Trophoblast cell (in vitro differentiated cells and primary cell): ENCODE results near the gene JARID2.

Source experiments
- DNase-seq, 2 donors: peaks; one replicate each; pipeline ENCODE4 v3.0.0-alpha.2; 2016
- H2AFZ ChIP-seq: 2 replicates; pipeline ENCODE4 v1.6.1; 2013; ENCODE audit warnings: low read length, moderate library complexity, mild to moderate bottlenecking; ENCODE audit not compliant: insufficient read depth, poor library complexity
- H2AK5ac ChIP-seq: 2 replicates; pipeline ENCODE4 v1.6.1; 2013; ENCODE audit warnings: mild to moderate bottlenecking, low read length
- H2BK120ac ChIP-seq: 2 replicates; pipeline ENCODE4 v1.6.1; 2013; ENCODE audit warnings: low read length, mild to moderate bottlenecking, moderate library complexity; ENCODE audit not compliant: insufficient read depth, poor library complexity
- H2BK12ac ChIP-seq: 2 replicates; pipeline ENCODE4 v1.6.1; 2013; ENCODE audit warnings: mild to moderate bottlenecking, low read length, moderate library complexity
- H2BK5ac ChIP-seq: 2 replicates; pipeline ENCODE4 v1.6.1; 2013; ENCODE audit warnings: low read length, low read depth, moderate library complexity, mild to moderate bottlenecking; ENCODE audit not compliant: poor library complexity
- H3K14ac ChIP-seq: 2 replicates; pipeline ENCODE4 v1.6.1; 2013; ENCODE audit warnings: mild to moderate bottlenecking, low read length
- H3K18ac ChIP-seq: 2 replicates; pipeline ENCODE4 v1.6.1; 2013; ENCODE audit warnings: mild to moderate bottlenecking, low read length
- H3K23ac ChIP-seq: 2 replicates; pipeline ENCODE4 v1.6.1; 2013; ENCODE audit warnings: low read length
- H3K27ac ChIP-seq: 2 replicates; pipeline ENCODE4 v1.5.1; 2013; ENCODE audit warnings: low read depth, mild to moderate bottlenecking, inconsistent platforms, low read length, moderate library complexity
- H3K27me3 ChIP-seq: 2 replicates; pipeline ENCODE4 v1.6.1; 2013; ENCODE audit warnings: inconsistent platforms, mild to moderate bottlenecking, low read length, moderate library complexity; ENCODE audit not compliant: insufficient read depth
- H3K36me3 ChIP-seq, 2 experiments: 1 replicate in 1 of 2; 2 replicates in 1 of 2; pipeline ENCODE4 v1.6.1; 2013; ENCODE audit warnings: low read length in 2 of 2, mild to moderate bottlenecking in 2 of 2, moderate library complexity in 1 of 2; ENCODE audit not compliant: insufficient read depth in 2 of 2, control insufficient read depth in 1 of 2
- H3K4ac ChIP-seq: 2 replicates; pipeline ENCODE4 v1.6.1; 2013; ENCODE audit warnings: low read depth, mild to moderate bottlenecking, low read length, moderate library complexity
- H3K4me1 ChIP-seq, 2 experiments: 1 replicate in 1 of 2; 2 replicates in 1 of 2; pipeline ENCODE4 v1.6.1; 2013; ENCODE audit warnings: low read length in 2 of 2, mild to moderate bottlenecking in 2 of 2, moderate library complexity in 1 of 2; ENCODE audit not compliant: insufficient read depth in 2 of 2, control insufficient read depth in 1 of 2
- H3K4me2 ChIP-seq: 2 replicates; pipeline ENCODE4 v1.6.1; 2013; ENCODE audit warnings: inconsistent platforms, mild to moderate bottlenecking, low read length, moderate library complexity
- H3K4me3 ChIP-seq: 2 replicates; pipeline ENCODE4 v1.5.1; 2013; ENCODE audit warnings: mild to moderate bottlenecking, low read depth, low read length, inconsistent platforms
- H3K79me1 ChIP-seq: one replicate; pipeline ENCODE4 v1.6.1; 2013; ENCODE audit warnings: low read length
- H3K79me2 ChIP-seq: 2 replicates; pipeline ENCODE4 v1.6.1; 2013; ENCODE audit warnings: low read length, mild to moderate bottlenecking; ENCODE audit not compliant: control insufficient read depth, insufficient read depth, poor library complexity
- H3K9ac ChIP-seq: 2 replicates; pipeline ENCODE4 v1.6.1; 2013; ENCODE audit warnings: mild to moderate bottlenecking, low read length
- H3K9me3 ChIP-seq: 2 replicates; pipeline ENCODE4 v1.6.1; 2013; ENCODE audit warnings: low read depth, mild to moderate bottlenecking, control low read depth, inconsistent platforms, low read length; ENCODE audit not compliant: insufficient read depth
- H4K12ac ChIP-seq: 2 replicates; pipeline ENCODE4 v1.6.1; 2013; ENCODE audit warnings: low read depth, mild to moderate bottlenecking, low read length, moderate library complexity
- H4K8ac ChIP-seq: 2 replicates; pipeline ENCODE4 v1.6.1; 2013; ENCODE audit warnings: low read depth, mild to moderate bottlenecking, low read length, moderate library complexity
- H4K91ac ChIP-seq: one replicate; pipeline ENCODE4 v1.6.1; 2013; ENCODE audit warnings: low read depth, mild to moderate bottlenecking, low read length, moderate library complexity
- WGBS: extraction: QIAGEN DNeasy Blood & Tissue Kit; methylation state at CpG from one replicate; pipeline ENCODE4 v1.1.7; 2013; ENCODE audit warnings: missing lambda C conversion rate; ENCODE audit not compliant: insufficient read length, insufficient coverage; ENCODE audit errors: extremely low coverage; 5-methylcytosine and 5-hydroxymethylcytosine counted together

Gene JARID2

GRCh38 chr6:15504581-15505350, 258.9 kb downstream of the JARID2 start:
- Histone ChIP-seq H4K12ac (no peak overlapping the region), H3K4me1 (peaks cover 0 to 3% of the 10 kb centered on the region in 2 experiments), H3K36me3 (peaks cover 45 to 58% of the 10 kb centered on the region in 2 experiments), H2BK12ac (no peak overlapping the region), H3K9me3 (peaks cover 2% of the 10 kb centered on the region), H4K91ac (no peak overlapping the region), H3K79me2 (no peaks in the 10 kb centered on the region), H3K14ac (no peak overlapping the region), H2BK120ac (no peak overlapping the region), H3K9ac (no peak overlapping the region), H3K27me3 (no peaks in the 10 kb centered on the region), H3K27ac (no peak overlapping the region), H3K4ac (no peak overlapping the region), H4K8ac (no peak overlapping the region), H2AFZ (no peak overlapping the region), H3K79me1 (no peaks in the 10 kb centered on the region), H3K4me2 (no peak overlapping the region), H3K23ac (no peak overlapping the region), H3K4me3 (no peak overlapping the region), H3K18ac (peak overlapping the region; percentile 36), H2BK5ac (no peak overlapping the region), H2AK5ac (no peak overlapping the region)
- no peak for DNase-seq
- WGBS = no CpG with 5 or more reads among the region's 26 CpGs

- no peak overlapping the region for H3K27ac ChIP-seq
- no peak overlapping the region for H3K18ac ChIP-seq
- no peak overlapping the region for H3K23ac ChIP-seq
- no peak overlapping the region for H4K12ac ChIP-seq
- no peak overlapping the region for H4K8ac ChIP-seq
- H2BK12ac ChIP-seq = no peak overlapping the region
- no peak overlapping the region for H2BK120ac ChIP-seq
- no peak overlapping the region for H2AK5ac ChIP-seq
- no peak for DNase-seq
- peaks cover 50 to 58% of the 10 kb centered on the region in 2 experiments for H3K36me3 ChIP-seq
- no peak overlapping the region for H3K4me3 ChIP-seq
- H2AFZ ChIP-seq = no peak overlapping the region
- H3K4ac ChIP-seq = no peak overlapping the region
- H3K14ac ChIP-seq = no peak overlapping the region
- H2BK5ac ChIP-seq = no peak overlapping the region
- H3K79me2 ChIP-seq = no peaks in the 10 kb centered on the region
- H3K4me2 ChIP-seq = no peak overlapping the region
- H3K4me1 ChIP-seq = peaks cover 0 to 3% of the 10 kb centered on the region in 2 experiments
- H3K27me3 ChIP-seq = no peaks in the 10 kb centered on the region
- no peaks in the 10 kb centered on the region for H3K79me1 ChIP-seq
- WGBS = no CpG with 5 or more reads among the region's 18 CpGs
- H3K9ac ChIP-seq = no peak overlapping the region
- peaks cover 2% of the 10 kb centered on the region for H3K9me3 ChIP-seq
- no peak overlapping the region for H4K91ac ChIP-seq
Measured at GRCh38 chr6:15505463-15505918, 259.6 kb downstream of the JARID2 start.

- no peaks in the 10 kb centered on the region for H3K27me3 ChIP-seq
- H2BK12ac ChIP-seq = no peak overlapping the region
- H3K9ac ChIP-seq = no peak overlapping the region
- DNase-seq = no peak
- no peaks in the 10 kb centered on the region for H3K79me2 ChIP-seq
- no peak overlapping the region for H2AK5ac ChIP-seq
- no peak overlapping the region for H3K4me3 ChIP-seq
- H2BK5ac ChIP-seq = no peak overlapping the region
- no peak overlapping the region for H4K91ac ChIP-seq
- no peak overlapping the region for H3K4me2 ChIP-seq
- no peak overlapping the region for H2BK120ac ChIP-seq
- WGBS = no CpG with 5 or more reads among the region's 7 CpGs
- H3K79me1 ChIP-seq = no peaks in the 10 kb centered on the region
- H4K12ac ChIP-seq = no peak overlapping the region
- no peak overlapping the region for H2AFZ ChIP-seq
- no peak overlapping the region for H3K23ac ChIP-seq
- no peak overlapping the region for H3K14ac ChIP-seq
- H3K36me3 ChIP-seq = peaks cover 49 to 54% of the 10 kb centered on the region in 2 experiments
- H3K18ac ChIP-seq = no peak overlapping the region
- peaks cover 2% of the 10 kb centered on the region for H3K9me3 ChIP-seq
- H4K8ac ChIP-seq = no peak overlapping the region
- no peak overlapping the region for H3K4ac ChIP-seq
- H3K27ac ChIP-seq = no peak overlapping the region
- peaks cover 0 to 3% of the 10 kb centered on the region in 2 experiments for H3K4me1 ChIP-seq
Measured at GRCh38 chr6:15506066-15506465, 260.2 kb downstream of the JARID2 start.

GRCh38 chr6:15507221-15507620, 261.4 kb downstream of the JARID2 start:
- Histone ChIP-seq H3K79me2 (no peaks in the 10 kb centered on the region), H2AK5ac (no peak overlapping the region), H2BK12ac (no peak overlapping the region), H3K14ac (no peak overlapping the region), H2AFZ (no peak overlapping the region), H3K79me1 (no peaks in the 10 kb centered on the region), H3K4me2 (no peak overlapping the region), H3K4me1 (peaks cover 0 to 3% of the 10 kb centered on the region in 2 experiments), H4K12ac (no peak overlapping the region), H3K9ac (no peak overlapping the region), H3K9me3 (peaks cover 2% of the 10 kb centered on the region), H3K36me3 (peaks cover 49 to 53% of the 10 kb centered on the region in 2 experiments), H4K91ac (no peak overlapping the region), H3K4ac (no peak overlapping the region), H2BK120ac (no peak overlapping the region), H3K27ac (no peak overlapping the region), H3K18ac (no peak overlapping the region), H4K8ac (no peak overlapping the region), H3K27me3 (no peaks in the 10 kb centered on the region), H3K4me3 (no peak overlapping the region), H2BK5ac (no peak overlapping the region), H3K23ac (no peak overlapping the region)
- no peak for DNase-seq
- no CpG with 5 or more reads among the region's 11 CpGs for WGBS
